ENCODE results near the gene CDH23. TPM values are rescaled to one million over a fixed set of nuclear protein-coding genes. Genes with fewer than 3 reads are reported as not detected.

CDH23 gene
- total RNA-seq, 2 experiments from 2014 or later: 1.6 TPM

DNA sequence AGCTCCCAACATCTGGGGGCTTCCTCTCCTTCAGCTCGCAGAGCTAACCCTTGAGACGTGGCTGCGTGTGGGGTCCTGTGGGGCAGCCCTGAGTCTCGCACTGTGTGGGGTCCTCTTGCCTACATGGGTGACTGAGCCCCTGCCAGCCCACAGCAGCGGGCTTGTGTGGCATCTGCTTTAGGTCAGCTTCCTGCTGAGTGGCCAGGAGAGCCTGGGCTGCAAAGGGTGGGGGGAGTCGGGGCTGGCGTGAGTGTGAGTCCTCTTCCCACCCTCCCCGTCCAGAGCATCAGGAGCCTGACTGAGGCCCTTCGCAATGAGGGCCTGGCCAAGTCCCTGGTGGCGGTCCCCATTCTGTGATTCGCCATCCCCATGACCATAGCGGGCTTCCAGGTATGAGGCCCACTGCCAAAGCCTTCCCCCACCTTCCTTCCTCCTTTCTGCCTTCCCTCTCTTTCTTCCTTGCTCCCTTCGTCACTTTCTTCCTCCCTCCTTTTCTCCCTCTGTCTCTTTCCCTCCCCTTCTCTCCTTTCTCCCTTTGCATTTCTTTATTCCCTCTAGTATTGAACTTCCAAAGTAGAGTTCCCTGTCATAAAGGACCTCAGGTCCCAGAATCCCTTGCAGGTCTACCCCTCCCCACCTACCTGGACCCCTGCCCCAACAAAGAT, 85.2 kb downstream of the CDH23 start:
- Mint-ChIP-seq H3K27me3 (ENCODE audit: low read depth) (no peaks in the 10 kb centered on the region), H3K27ac (no peak overlapping the region), H3K9me3 (no peaks in the 10 kb centered on the region), H3K4me1 (ENCODE audit: low read depth) (no peaks in the 10 kb centered on the region), H3K4me3 (no peak overlapping the region), H3K36me3 (ENCODE audit: low read depth) (no peaks in the 10 kb centered on the region)
- CTCF ChIA-PET: no interaction called here
- intact Hi-C loops (cut with micrococcal nuclease): no loop called here
- DNase-seq: no peak

DNA sequence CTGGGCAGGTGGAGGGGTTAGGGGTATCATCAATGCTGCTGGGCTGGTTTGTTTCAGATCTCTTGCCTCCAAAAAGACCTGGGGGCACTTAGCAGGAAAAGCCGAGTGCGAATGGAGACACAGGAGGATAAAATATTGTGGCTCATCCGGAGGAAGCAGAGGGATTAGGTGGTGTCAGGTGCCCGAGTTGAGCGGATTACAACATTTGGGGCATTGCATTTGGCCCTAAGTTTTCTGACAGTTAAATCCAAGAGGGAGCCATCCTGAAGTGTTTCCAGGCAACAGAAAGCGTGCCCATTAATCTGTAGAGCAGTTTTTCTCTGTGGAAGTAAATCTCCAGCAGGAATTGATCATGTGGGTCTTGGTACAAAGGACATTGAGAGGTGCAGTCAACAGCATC, 85.9 kb downstream of the CDH23 start:
- Mint-ChIP-seq H3K4me1 (ENCODE audit: low read depth) (no peaks in the 10 kb centered on the region), H3K36me3 (ENCODE audit: low read depth) (no peaks in the 10 kb centered on the region), H3K4me3 (no peak overlapping the region), H3K27me3 (ENCODE audit: low read depth) (no peaks in the 10 kb centered on the region), H3K9me3 (no peaks in the 10 kb centered on the region), H3K27ac (no peak overlapping the region)
- DNase-seq: no peak
- CTCF ChIA-PET: interaction anchor here (1.5 kb wide), 1 partner anchor 24 kb away, joined by 3 read pairs; no protein-coding TSS in a partner anchor
- intact Hi-C loops (cut with micrococcal nuclease): no loop called here

- intact Hi-C loops (cut with micrococcal nuclease): no loop called here
- CTCF ChIA-PET: interaction anchor here (0.6 to 1.6 kb wide), 3 partner anchors 25 to 87 kb away, joined by 3 to 9 read pairs (median 6); no protein-coding TSS in a partner anchor
- DNase-seq: no peak
These were observed 86.4 kb downstream of the CDH23 start for GRCh38 chr10:71483135-71483534.

GRCh38 chr10:71483885-71484751, 87.4 kb downstream of the CDH23 start:
- H3K27me3 Mint-ChIP-seq (ENCODE audit: low read depth): no peaks in the 10 kb centered on the region
- no peak overlapping the region for H3K4me3 Mint-ChIP-seq
- peaks cover 4% of the 10 kb centered on the region for H3K9me3 Mint-ChIP-seq
- CTCF ChIA-PET: interaction anchor here (1.5 to 1.6 kb wide), 2 partner anchors 26 to 86 kb away, joined by 3 to 6 read pairs; no protein-coding TSS in a partner anchor
- no peak overlapping the region for H3K27ac Mint-ChIP-seq
- no peaks in the 10 kb centered on the region for H3K36me3 Mint-ChIP-seq (ENCODE audit: low read depth)
- DNase-seq: no peak
- intact Hi-C loops (cut with micrococcal nuclease): no loop called here
- H3K4me1 Mint-ChIP-seq (ENCODE audit: low read depth): no peaks in the 10 kb centered on the region

More at GRCh38 chr10:71483135-71483534, 86.4 kb downstream of the CDH23 start:
- Mint-ChIP-seq H3K9me3 (no peaks in the 10 kb centered on the region), H3K27ac (no peak overlapping the region), H3K36me3 (ENCODE audit: low read depth) (no peaks in the 10 kb centered on the region), H3K4me3 (no peak overlapping the region), H3K4me1 (ENCODE audit: low read depth) (no peaks in the 10 kb centered on the region), H3K27me3 (ENCODE audit: low read depth) (no peaks in the 10 kb centered on the region)

DNA sequence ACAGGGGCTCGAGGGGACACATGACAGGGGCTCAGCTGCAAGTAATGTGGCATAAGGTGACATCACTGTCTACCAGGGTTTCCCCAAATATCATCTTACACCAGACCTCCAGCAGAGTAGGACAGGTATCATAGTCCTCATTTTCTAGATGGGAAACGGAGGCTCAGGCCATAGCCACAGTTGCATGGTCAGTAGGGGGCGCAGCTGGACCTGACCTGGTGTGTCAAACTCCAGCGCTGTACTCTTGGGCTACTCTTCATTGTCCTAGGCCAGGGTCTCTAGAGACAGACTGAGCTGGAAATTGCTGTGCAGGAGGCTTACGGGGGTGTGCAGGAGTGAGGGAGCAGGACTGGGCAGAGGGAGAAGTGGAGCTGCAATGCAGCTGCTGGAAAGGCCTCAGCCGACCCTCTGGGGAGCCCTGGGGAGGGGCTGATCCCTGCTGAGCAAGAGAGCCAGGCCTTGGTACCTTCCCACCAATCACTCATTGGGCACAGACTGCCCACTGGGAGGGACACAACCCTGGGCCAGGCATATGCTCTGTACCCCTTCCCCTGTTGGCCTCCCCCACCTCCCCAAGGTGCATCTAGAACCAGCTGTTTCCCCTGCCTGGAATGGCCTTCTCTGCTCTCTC, 89.9 kb downstream of the CDH23 start:
- H3K36me3 Mint-ChIP-seq (ENCODE audit: low read depth): no peaks in the 10 kb centered on the region
- H3K4me1 Mint-ChIP-seq (ENCODE audit: low read depth): no peaks in the 10 kb centered on the region
- no peak overlapping the region for H3K27ac Mint-ChIP-seq
- CTCF ChIA-PET: interaction anchor here (0.8 to 2.8 kb wide), 3 partner anchors 15 to 207 kb away, joined by 3 to 16 read pairs (median 3); no protein-coding TSS in a partner anchor
- intact Hi-C loops (cut with micrococcal nuclease): loop anchor here (1.0 kb wide), 2 partner anchors 84 to 222 kb away; no protein-coding TSS in a partner anchor
- no peaks in the 10 kb centered on the region for H3K27me3 Mint-ChIP-seq (ENCODE audit: low read depth)
- H3K4me3 Mint-ChIP-seq: no peak overlapping the region
- H3K9me3 Mint-ChIP-seq: peaks cover 7% of the 10 kb centered on the region
- DNase-seq: peak; percentile 73

- DNase-seq: no peak
- Mint-ChIP-seq H3K27me3 (ENCODE audit: low read depth) (no peaks in the 10 kb centered on the region), H3K36me3 (ENCODE audit: low read depth) (no peaks in the 10 kb centered on the region), H3K4me1 (ENCODE audit: low read depth) (no peaks in the 10 kb centered on the region), H3K9me3 (peaks cover 7% of the 10 kb centered on the region), H3K4me3 (no peak overlapping the region), H3K27ac (no peak overlapping the region)
- CTCF ChIA-PET: interaction anchor here (0.5 to 2.8 kb wide), 2 partner anchors 82 to 221 kb away, joined by 3 to 16 read pairs; no protein-coding TSS in a partner anchor
- intact Hi-C loops (cut with micrococcal nuclease): no loop called here
These were observed 91.0 kb downstream of the CDH23 start for GRCh38 chr10:71487726-71488125.

GRCh38 chr10:71489077-71489476, 92.4 kb downstream of the CDH23 start:
- CTCF ChIA-PET: no interaction called here
- Mint-ChIP-seq H3K9me3 (peaks cover 7% of the 10 kb centered on the region), H3K27ac (no peak overlapping the region), H3K4me1 (ENCODE audit: low read depth) (no peaks in the 10 kb centered on the region), H3K36me3 (ENCODE audit: low read depth) (no peaks in the 10 kb centered on the region), H3K4me3 (no peak overlapping the region), H3K27me3 (ENCODE audit: low read depth) (no peaks in the 10 kb centered on the region)
- DNase-seq: no peak
- intact Hi-C loops (cut with micrococcal nuclease): no loop called here

DNA sequence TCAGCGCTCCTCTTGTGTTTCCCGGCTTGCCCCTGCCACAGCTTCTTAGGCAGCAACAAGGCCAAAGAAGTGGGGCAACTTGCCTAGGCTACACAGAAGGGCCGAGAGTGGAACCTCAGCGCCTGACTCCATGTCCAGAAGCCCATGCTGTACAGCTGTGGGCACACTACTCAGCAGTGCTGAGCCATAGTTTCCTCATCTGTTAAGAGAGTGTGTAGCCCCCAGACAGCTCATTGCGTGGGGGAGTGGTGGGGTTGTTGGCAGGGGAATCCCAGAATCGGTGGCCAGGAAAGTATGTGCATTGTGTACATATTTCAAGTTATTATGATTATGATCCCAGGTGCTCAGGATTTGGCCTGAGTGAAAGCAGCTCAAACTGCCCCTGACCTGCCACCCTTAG, 96.2 kb downstream of the CDH23 start:
- no peaks in the 10 kb centered on the region for H3K4me1 Mint-ChIP-seq (ENCODE audit: low read depth)
- H3K4me3 Mint-ChIP-seq: no peak overlapping the region
- intact Hi-C loops (cut with micrococcal nuclease): no loop called here
- H3K36me3 Mint-ChIP-seq (ENCODE audit: low read depth): no peaks in the 10 kb centered on the region
- no peak for DNase-seq
- H3K9me3 Mint-ChIP-seq: peaks cover 7% of the 10 kb centered on the region
- CTCF ChIA-PET: interaction anchor here (1.7 kb wide), 1 partner anchor 30 kb away, joined by 4 read pairs; no protein-coding TSS in a partner anchor
- no peaks in the 10 kb centered on the region for H3K27me3 Mint-ChIP-seq (ENCODE audit: low read depth)
- H3K27ac Mint-ChIP-seq: no peak overlapping the region

GRCh38 chr10:71493741-71494140, 97.0 kb downstream of the CDH23 start:
- H3K36me3 Mint-ChIP-seq (ENCODE audit: low read depth): no peaks in the 10 kb centered on the region
- intact Hi-C loops (cut with micrococcal nuclease): no loop called here
- H3K27me3 Mint-ChIP-seq (ENCODE audit: low read depth): no peaks in the 10 kb centered on the region
- CTCF ChIA-PET: interaction anchor here (1.0 to 1.7 kb wide), 2 partner anchors 29 to 215 kb away, joined by 4 read pairs; no protein-coding TSS in a partner anchor
- no peak overlapping the region for H3K4me3 Mint-ChIP-seq
- no peak for DNase-seq
- H3K9me3 Mint-ChIP-seq: peaks cover 5% of the 10 kb centered on the region
- H3K4me1 Mint-ChIP-seq (ENCODE audit: low read depth): no peaks in the 10 kb centered on the region
- H3K27ac Mint-ChIP-seq: no peak overlapping the region

- Mint-ChIP-seq H3K4me3 (no peak overlapping the region), H3K27ac (no peak overlapping the region), H3K9me3 (no peaks in the 10 kb centered on the region), H3K4me1 (ENCODE audit: low read depth) (no peaks in the 10 kb centered on the region), H3K36me3 (ENCODE audit: low read depth) (no peaks in the 10 kb centered on the region), H3K27me3 (ENCODE audit: low read depth) (no peaks in the 10 kb centered on the region)
- no peak for DNase-seq
- CTCF ChIA-PET: interaction anchor here (1.1 to 1.7 kb wide), 2 partner anchors 28 to 202 kb away, joined by 3 to 4 read pairs; no protein-coding TSS in a partner anchor
- intact Hi-C loops (cut with micrococcal nuclease): no loop called here
These were observed 97.8 kb downstream of the CDH23 start for GRCh38 chr10:71494476-71494875.

- no peak for DNase-seq
- H3K27ac Mint-ChIP-seq: no peak overlapping the region
These were observed 98.3 kb downstream of the CDH23 start for GRCh38 chr10:71494980-71495381.

More at GRCh38 chr10:71494980-71495381, 98.3 kb downstream of the CDH23 start:
- H3K36me3 Mint-ChIP-seq (ENCODE audit: low read depth): no peaks in the 10 kb centered on the region
- no peaks in the 10 kb centered on the region for H3K27me3 Mint-ChIP-seq (ENCODE audit: low read depth)
- no peaks in the 10 kb centered on the region for H3K9me3 Mint-ChIP-seq
- intact Hi-C loops (cut with micrococcal nuclease): no loop called here
- CTCF ChIA-PET: interaction anchor here (1.1 kb wide), 1 partner anchor 201 kb away, joined by 3 read pairs; no protein-coding TSS in a partner anchor
- no peak overlapping the region for H3K4me3 Mint-ChIP-seq
- no peaks in the 10 kb centered on the region for H3K4me1 Mint-ChIP-seq (ENCODE audit: low read depth)
